Endometrial microvascular endothelial cells (primary cell): Measurements from ENCODE around the gene HYAL4. TPM values are rescaled to one million over a fixed set of nuclear protein-coding genes. Genes with fewer than 3 reads are reported as not detected.
"Not testable (repeated sequence)": the region's sequence is repeated elsewhere in the genome, so short reads cannot be mapped to it uniquely, and the experiment has no call there.

Experiments used
- in situ Hi-C: cut with HindIII; loops from 2 replicates; pipeline ENCODE4 v1.10.0; 2017; ENCODE audit warnings: low sequenced_read_pairs, low pct_unique_long_range_greater_than_20kb; ENCODE audit errors: inconsistent ontology term
- total RNA-seq: library from RNA; depleted of rRNA; stranded (reverse); fragments of >200 nt; gene quantifications from one replicate; pipeline ENCODE4 v1.2.3, GENCODE V29; 2015; ENCODE audit errors: inconsistent ontology term

Gene HYAL4
- total RNA-seq, 1 donor from 2014 or later: not detected

- in situ Hi-C loops: not testable (repeated sequence)
Observed at GRCh38 chr7:123844142-123844541, 827 bp upstream of the HYAL4 start.

- in situ Hi-C loops: no loop called here
Observed at GRCh38 chr7:123845823-123846216, 851 bp downstream of the HYAL4 start.

DNA sequence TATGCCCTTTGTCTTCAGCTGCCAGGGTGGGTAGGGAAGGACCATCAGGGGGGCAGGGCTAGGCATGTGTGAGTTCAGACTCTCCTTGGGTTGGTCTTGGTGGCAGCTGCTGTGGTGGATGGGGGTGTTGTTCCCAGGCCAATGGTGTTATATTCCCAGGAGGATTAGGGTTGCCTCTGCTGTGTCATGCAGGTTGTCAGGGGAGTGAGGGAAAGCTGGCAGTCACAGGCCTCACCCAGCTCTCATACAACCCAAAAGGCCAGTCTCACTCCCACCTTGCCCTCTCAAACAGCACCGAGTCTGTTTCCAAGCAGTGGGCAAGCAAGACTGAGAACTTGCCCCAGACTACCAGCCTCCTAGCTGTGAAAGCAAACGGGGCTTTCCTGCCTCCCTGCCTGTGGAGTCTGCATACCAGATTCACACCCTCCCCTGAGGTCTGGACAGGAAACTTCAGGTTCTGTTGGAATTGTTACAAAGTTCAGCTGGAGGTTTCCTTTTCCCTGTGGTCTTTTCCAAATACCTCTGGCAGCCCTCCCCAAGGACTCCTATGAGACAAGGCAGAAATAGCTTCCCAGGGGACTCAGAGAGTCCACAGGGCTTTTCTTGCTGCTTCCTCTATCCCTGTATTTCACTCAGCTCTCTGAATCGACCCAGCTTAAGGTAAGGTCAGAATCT, 1.4 kb downstream of the HYAL4 start:
- in situ Hi-C loops: no loop called here

DNA sequence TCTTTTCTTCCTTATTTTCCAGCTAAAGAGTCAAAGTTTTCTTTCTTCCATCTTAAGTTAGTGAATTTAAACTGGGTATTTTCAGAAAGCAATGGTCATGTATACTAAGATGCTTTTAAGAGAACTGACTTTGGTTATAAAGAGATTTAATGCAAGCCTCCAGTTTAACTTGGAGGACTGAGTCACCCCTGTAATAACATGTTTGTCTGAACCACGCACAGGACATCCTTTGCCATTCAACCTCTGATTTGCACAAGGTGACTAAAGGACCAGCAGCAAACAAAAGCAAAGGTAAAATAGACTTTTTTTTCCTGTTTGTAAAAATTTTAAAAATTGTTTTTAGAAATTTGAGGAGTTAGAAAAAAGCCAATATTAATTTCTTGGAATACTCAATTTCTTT, 2.9 kb downstream of the HYAL4 start:
- in situ Hi-C loops: no loop called here

GRCh38 chr7:123849855-123850254, 4.9 kb downstream of the HYAL4 start:
- in situ Hi-C loops: no loop called here

DNA sequence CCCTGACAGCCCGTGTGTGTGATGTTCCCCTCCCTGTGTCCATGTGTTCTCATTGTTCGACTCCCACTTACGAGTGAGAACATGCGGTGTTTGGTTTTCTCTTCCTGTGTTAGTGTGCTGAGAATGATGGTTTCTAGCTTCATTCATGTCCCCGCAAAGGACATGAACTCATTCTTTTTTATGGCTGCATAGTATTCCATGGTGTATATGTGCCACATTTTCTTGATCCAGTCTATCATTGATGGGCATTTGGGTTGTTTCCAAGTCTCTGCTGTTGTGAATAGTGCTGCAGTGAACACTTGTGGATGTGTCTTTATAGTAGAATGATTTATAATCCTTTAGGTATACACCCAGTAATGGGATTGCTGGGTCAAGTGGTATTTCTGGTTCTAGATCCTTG, 6.4 kb downstream of the HYAL4 start:
- in situ Hi-C loops: not testable (repeated sequence)

DNA sequence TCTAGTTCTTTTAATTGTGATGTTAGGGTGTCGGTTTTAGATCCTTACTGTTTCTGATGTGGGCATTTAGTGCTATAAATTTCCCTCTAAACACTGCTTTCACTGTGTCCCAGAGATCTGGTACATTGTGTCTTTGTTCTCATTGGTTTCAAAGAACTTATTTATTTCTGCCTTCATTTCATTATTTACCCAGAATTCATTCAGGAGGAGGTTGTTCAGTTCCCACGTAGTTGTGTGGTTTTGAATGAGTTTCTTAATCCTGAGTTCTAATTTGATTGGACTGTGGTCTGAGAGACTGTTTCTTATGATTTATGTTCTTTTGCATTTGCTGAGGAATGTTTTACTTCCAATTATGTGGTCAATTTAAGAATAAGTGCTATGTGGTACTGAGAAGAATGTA, 9.3 kb downstream of the HYAL4 start:
- in situ Hi-C loops: not testable (repeated sequence)

- in situ Hi-C loops: not testable (repeated sequence)
Observed at GRCh38 chr7:123856428-123856827, 11.5 kb downstream of the HYAL4 start.

DNA sequence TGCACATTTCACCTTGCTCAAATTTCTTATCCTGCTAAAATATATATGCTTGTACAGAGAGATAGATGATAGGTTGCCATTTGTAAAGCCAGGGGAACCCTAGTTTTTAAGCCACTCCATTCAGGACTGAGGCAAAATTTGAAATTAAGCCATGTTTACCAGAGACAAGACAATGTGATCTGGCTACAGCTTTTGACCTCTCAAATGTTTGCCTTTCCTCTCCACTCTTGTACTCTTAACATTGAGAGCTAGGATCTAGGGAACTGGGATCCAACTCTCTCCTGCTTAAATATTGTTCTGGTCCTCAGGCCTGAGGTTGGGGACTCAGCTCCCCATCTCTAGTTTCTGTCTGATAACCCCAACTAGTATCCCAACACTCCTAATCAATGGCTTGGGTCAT, 15.9 kb downstream of the HYAL4 start:
- in situ Hi-C loops: no loop called here

DNA sequence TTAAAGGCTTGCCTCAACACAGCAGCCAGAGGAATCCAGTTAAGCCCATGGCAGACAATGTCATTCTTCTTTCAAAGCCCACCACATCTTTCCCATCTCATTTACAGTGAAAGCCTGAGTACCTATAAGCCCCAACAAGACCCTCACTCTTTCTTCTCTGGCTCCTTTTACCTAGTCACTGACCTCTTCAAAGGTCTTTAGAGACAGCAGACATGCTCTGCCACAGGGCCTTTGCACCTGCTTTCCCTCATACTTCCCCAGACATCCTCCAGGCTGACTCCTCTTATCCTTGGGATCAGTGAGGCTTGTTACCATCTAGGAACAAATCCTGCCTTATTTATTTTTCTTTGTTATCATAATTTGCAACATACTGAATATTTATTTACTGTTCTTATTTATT, 17.8 kb downstream of the HYAL4 start:
- in situ Hi-C loops: no loop called here

DNA sequence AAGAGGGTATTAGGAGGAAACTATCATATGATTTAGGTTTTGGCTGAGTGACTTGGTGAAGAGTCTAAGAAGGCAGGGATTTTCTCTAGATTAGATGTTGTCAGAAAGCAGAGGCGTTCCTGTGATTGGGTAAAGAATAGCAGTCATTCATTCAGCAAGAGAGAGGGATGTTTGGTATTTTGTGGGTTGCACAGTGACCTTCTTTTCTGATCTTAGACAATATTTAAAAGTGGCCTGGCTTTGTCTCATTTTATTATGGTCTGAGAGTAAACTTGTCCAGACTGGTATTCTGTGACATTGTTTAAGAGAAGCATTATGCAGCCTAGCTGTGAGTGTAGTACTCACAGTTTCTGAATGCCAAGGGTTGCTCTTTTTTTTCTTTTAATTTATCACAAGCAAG, 18.5 kb downstream of the HYAL4 start:
- in situ Hi-C loops: no loop called here

GRCh38 chr7:123864012-123864411, 19.0 kb downstream of the HYAL4 start:
- in situ Hi-C loops: no loop called here

DNA sequence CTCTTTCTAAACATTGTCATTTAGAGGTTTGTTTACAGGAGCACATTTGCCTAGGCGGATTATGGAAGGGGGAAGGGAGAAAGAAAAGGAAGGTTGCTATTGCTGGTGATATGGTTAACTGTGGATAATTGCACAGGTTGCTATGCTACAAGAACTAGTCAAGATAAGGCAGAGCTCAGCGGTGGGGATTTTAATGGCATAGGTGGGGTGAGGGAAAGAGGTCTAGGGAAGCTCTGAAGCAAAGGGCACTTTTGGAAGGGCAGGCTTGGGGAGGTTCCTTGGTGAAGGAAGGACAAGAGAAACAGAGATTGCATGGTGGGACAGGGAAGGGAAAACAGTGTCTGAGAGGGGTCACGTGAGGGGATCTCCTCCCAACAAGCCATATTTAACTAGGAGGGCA, 19.5 kb downstream of the HYAL4 start:
- in situ Hi-C loops: no loop called here

DNA sequence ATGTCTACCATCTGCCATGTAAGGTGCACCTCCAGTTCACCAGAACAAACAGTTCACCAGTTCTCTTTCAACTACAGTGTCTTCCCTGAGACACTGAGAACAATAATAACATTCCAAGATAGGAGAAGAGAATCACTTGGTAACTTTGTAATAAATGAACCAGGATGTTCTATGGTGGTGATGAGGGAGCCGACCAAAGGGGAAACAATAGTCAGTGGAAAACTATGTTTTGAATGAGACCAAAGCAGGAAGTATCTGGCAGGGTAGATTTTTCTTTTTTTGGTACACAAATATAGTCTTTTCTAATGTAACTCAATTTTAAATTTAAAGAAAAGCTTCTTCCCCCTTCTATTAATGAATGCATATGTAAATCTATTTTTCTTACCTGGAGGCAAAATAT, 20.0 kb downstream of the HYAL4 start:
- in situ Hi-C loops: no loop called here

GRCh38 chr7:123865517-123866117, 20.6 kb downstream of the HYAL4 start:
- in situ Hi-C loops: no loop called here

GRCh38 chr7:123867225-123867624, 22.3 kb downstream of the HYAL4 start:
- in situ Hi-C loops: no loop called here

- in situ Hi-C loops: no loop called here
Observed at GRCh38 chr7:123871998-123872867, 27.3 kb downstream of the HYAL4 start.

DNA sequence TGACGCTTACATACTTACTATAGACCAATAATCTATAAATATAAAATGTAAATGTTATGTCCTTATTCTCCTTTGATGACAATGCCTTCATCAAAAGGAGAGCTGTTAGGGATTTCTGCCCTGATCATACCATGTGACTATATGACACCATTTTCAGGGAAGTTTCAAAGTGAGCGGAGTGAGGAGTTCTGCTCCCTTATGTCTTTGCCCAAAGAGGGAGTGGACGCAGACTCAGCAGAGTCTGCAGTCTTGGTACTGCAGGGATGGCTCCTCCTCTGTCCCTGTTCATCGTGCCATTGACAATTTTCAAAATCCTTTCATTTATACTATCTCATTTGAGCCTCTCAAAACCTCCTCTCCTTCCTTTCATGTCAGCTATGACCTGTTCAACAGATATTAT, 27.9 kb downstream of the HYAL4 start:
- in situ Hi-C loops: no loop called here

GRCh38 chr7:123876557-123877256, 31.7 kb downstream of the HYAL4 start:
- in situ Hi-C loops: no loop called here
